GM12878 (cell line): ENCODE results near the gene CPEB1. TPM values are rescaled to one million over a fixed set of nuclear protein-coding genes. Genes with fewer than 3 reads are reported as not detected.
A peak's percentile ranks its signal among the peaks of the same experiment; 100 is the strongest.

Source experiments
- BMI1 ChIP-seq: fragments of 450-650 bp; IDR thresholded peaks from 2 replicates; pipeline ENCODE4 v1.6.1; 2016; ENCODE audit warnings: mild to moderate bottlenecking, moderate library complexity, borderline replicate concordance
- CREB1 ChIP-seq: IDR thresholded peaks from 2 replicates; pipeline ENCODE4 v1.6.1; 2012; ENCODE audit warnings: low read depth, mild to moderate bottlenecking, inconsistent platforms
- CUX1 ChIP-seq: IDR thresholded peaks from 2 replicates; pipeline ENCODE4 v1.6.1; 2012; ENCODE audit warnings: improper control_type of control experiment, low read depth, low read length; ENCODE audit not compliant: insufficient replicate concordance
- ETV6 ChIP-seq, 2 experiments: fragments of 450-650 bp in 1 of 2; IDR thresholded peaks in 1 of 2; conservative IDR thresholded peaks in 1 of 2; 2 replicates each; pipeline ENCODE4 v1.6.1; 2014; ENCODE audit warnings: antibody characterized with exemption in 1 of 2, borderline replicate concordance in 1 of 2, low read depth in 1 of 2, mild to moderate bottlenecking in 1 of 2, moderate library complexity in 1 of 2
- IKZF2 ChIP-seq, 2 experiments: fragments of 450-650 bp; IDR thresholded peaks; 2 replicates each; pipeline ENCODE4 v1.6.1; 2017; ENCODE audit warnings: mild to moderate bottlenecking in 2 of 2, moderate library complexity in 2 of 2
- JUND ChIP-seq: IDR thresholded peaks from 2 replicates; pipeline ENCODE4 v1.6.1; 2012; ENCODE audit warnings: low read depth, mild to moderate bottlenecking, low read length, improper control_type of control experiment, moderate library complexity
- KAT2A ChIP-seq: conservative IDR thresholded peaks from 2 replicates; pipeline ENCODE4 v1.6.1; 2011; ENCODE audit warnings: low read depth, low read length; ENCODE audit not compliant: control insufficient read depth
- MLLT1 ChIP-seq: fragments of 450-650 bp; IDR thresholded peaks from 2 replicates; pipeline ENCODE4 v1.6.1; 2016; ENCODE audit warnings: mild to moderate bottlenecking
- PAX5 ChIP-seq: IDR thresholded peaks from 2 replicates; pipeline ENCODE4 v1.6.1; 2011; ENCODE audit warnings: low read depth, low read length, borderline replicate concordance
- SMAD5 ChIP-seq: IDR thresholded peaks from 2 replicates; pipeline ENCODE4 v1.6.1; 2016; ENCODE audit warnings: antibody characterized with exemption, low read depth
- TBL1XR1 ChIP-seq: IDR thresholded peaks from 2 replicates; pipeline ENCODE4 v1.6.1; 2012; ENCODE audit warnings: low read depth, low read length, improper control_type of control experiment
- TCF12 ChIP-seq: IDR thresholded peaks from 2 replicates; pipeline ENCODE4 v1.6.1; 2011; ENCODE audit warnings: low read depth, mild to moderate bottlenecking, low read length
- YBX1 ChIP-seq: fragments of 450-650 bp; IDR thresholded peaks from 2 replicates; pipeline ENCODE4 v1.6.1; 2016; ENCODE audit warnings: antibody characterized with exemption
- ZNF384 ChIP-seq: IDR thresholded peaks from 2 replicates; pipeline ENCODE4 v1.6.1; 2012; ENCODE audit warnings: low read depth, mild to moderate bottlenecking, low read length, improper control_type of control experiment, borderline replicate concordance
- ZNF592 ChIP-seq: fragments of 450-650 bp; IDR thresholded peaks from 2 replicates; pipeline ENCODE4 v1.6.1; 2017; ENCODE audit warnings: mild to moderate bottlenecking, moderate library complexity
- polyA plus RNA-seq, 11 experiments: library from polyadenylated mRNA; depleted of rRNA in 4 of 11; unstranded in 6 of 11; stranded (reverse) in 5 of 11; fragments of >200 nt; fragmentation: Nextera tagmentation in 4 of 11; fragmentation: Illumina TruSeq in 1 of 11; extraction: Ambion mirVana in 4 of 11; extraction: Trizol in 1 of 11; gene quantifications; 1 replicate in 1 of 11; 2 replicates in 10 of 11; pipeline versions ENCODE4 v1.2.1 to v1.2.3, GENCODE V29; 2011 to 2016; ENCODE audit warnings: inconsistent platforms in 2 of 11, missing spikeins in 2 of 11, low read depth in 1 of 11
- total RNA-seq, 4 experiments: library from RNA; depleted of rRNA in 3 of 4; stranded (reverse); fragments of >200 nt in 3 of 4; fragmentation: Illumina TruSeq in 1 of 4; extraction: Trizol in 1 of 4; gene quantifications; 2 replicates each; pipeline versions ENCODE4 v1.2.1 to v1.2.3, GENCODE V29; 2013 to 2021

Gene CPEB1
- total and polyA plus RNA-seq, 10 of the 15 experiments (the other 5 are each of a cell fraction or from before 2014, with no cell fraction given): 0.05 to 1.1 (median 0.46) TPM

GRCh38 chr15:82540055-82540983 is 106.8 kb downstream of the CPEB1 start, which contains the start of gene RPS17 (continued):
- TF ChIP-seq ZNF592: peak; percentile 87; the same call in 1 of the 2 replicates
- TF ChIP-seq SMAD5: peak; percentile 96
- TF ChIP-seq CUX1: peak; percentile 27
- TF ChIP-seq BMI1: no peak
- TF ChIP-seq PAX5: peak; percentile 57; the same call in 1 of the 2 replicates
- TF ChIP-seq CREB1: peak; percentile 66
- peak in 1 of 2 experiments; percentile 77; a peak in 1 of 4 replicates for TF ChIP-seq ETV6 (conservative IDR thresholded peaks at IDR 0.05 in 1 of 2, IDR thresholded peaks at IDR 0.05 in 1 of 2; ENCODE audit: borderline replicate concordance in 1 of 2, low read depth in 1 of 2)
- peak; percentile 98 for TF ChIP-seq JUND
- peak; percentile 36 to 64; a peak in 3 of 4 replicates for TF ChIP-seq IKZF2 (IDR thresholded peaks at IDR 0.05)
- 0 out of 2 replicates have a peak, but pooled peaks have one; percentile 25 for TF ChIP-seq ZNF384
- peak; percentile 73 for TF ChIP-seq TCF12
- peak; percentile 28; the same call in 1 of the 2 replicates for TF ChIP-seq KAT2A
- no peak for TF ChIP-seq YBX1
- peak; percentile 63 for TF ChIP-seq TBL1XR1
- TF ChIP-seq MLLT1: 0 out of 2 replicates have a peak, but pooled peaks have one; percentile 52
